Neutrophil (primary cell): ENCODE data around the gene NBDY.
"Not testable (repeated sequence)": the region's sequence is repeated elsewhere in the genome, so short reads cannot be mapped to it uniquely, and the experiment has no call there.

Experiments
- H3K27ac ChIP-seq: fragments of 200-600 bp; sonication (generic); 2 replicates; pipeline ENCODE4 v1.5.1; 2016; ENCODE audit warnings: mild to moderate bottlenecking, moderate library complexity
- H3K27me3 ChIP-seq: fragments of 200-600 bp; sonication (generic); 2 replicates; pipeline ENCODE4 v1.6.0; 2016; ENCODE audit warnings: mild to moderate bottlenecking
- H3K36me3 ChIP-seq: fragments of 200-600 bp; sonication (generic); 2 replicates; pipeline ENCODE4 v1.5.1; 2017
- H3K4me1 ChIP-seq, 2 experiments: fragments of 200-600 bp in 1 of 2; sonication (generic) in 1 of 2; 1 replicate in 1 of 2; 2 replicates in 1 of 2; pipeline versions ENCODE4 v1.5.1 to v1.6.1; 2013 to 2016; ENCODE audit warnings: low read depth in 1 of 2, low read length in 1 of 2, mild to moderate bottlenecking in 1 of 2, moderate library complexity in 1 of 2; ENCODE audit not compliant: control insufficient read depth in 1 of 2, insufficient read depth in 1 of 2
- H3K4me3 ChIP-seq, 2 experiments: fragments of 200-600 bp in 1 of 2; sonication (generic) in 1 of 2; 1 replicate in 1 of 2; 2 replicates in 1 of 2; pipeline ENCODE4 v1.5.1; 2013 to 2016; ENCODE audit warnings: low read depth in 1 of 2, low read length in 1 of 2, mild to moderate bottlenecking in 1 of 2, moderate library complexity in 1 of 2
- H3K9me3 ChIP-seq: fragments of 200-600 bp; sonication (generic); 2 replicates; pipeline ENCODE4 v1.5.1; 2016
- CTCF ChIP-seq: fragments of 200-600 bp; sonication (generic); IDR thresholded peaks from 2 replicates; pipeline ENCODE4 v1.5.1; 2016; ENCODE audit warnings: antibody characterized with exemption

NBDY gene, protein sequence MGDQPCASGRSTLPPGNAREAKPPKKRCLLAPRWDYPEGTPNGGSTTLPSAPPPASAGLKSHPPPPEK

GRCh38 chrX:56729152-56729850, at the start of gene NBDY:
TSS of gene NBDY (plus strand) at chrX:56729243. CDS start at chrX:56729354, 111 bp downstream.
- Histone ChIP-seq H3K4me1 (peaks cover 0 to 10% of the 10 kb centered on the region in 2 experiments), H3K27me3 (no peaks in the 10 kb centered on the region), H3K36me3 (no peaks in the 10 kb centered on the region), H3K4me3 (peak within 1 kb of the TSS; percentile 21 to 45), H3K27ac (no peak within 1 kb of the TSS), H3K9me3 (no peaks in the 10 kb centered on the region)
- no peak for TF ChIP-seq CTCF

DNA sequence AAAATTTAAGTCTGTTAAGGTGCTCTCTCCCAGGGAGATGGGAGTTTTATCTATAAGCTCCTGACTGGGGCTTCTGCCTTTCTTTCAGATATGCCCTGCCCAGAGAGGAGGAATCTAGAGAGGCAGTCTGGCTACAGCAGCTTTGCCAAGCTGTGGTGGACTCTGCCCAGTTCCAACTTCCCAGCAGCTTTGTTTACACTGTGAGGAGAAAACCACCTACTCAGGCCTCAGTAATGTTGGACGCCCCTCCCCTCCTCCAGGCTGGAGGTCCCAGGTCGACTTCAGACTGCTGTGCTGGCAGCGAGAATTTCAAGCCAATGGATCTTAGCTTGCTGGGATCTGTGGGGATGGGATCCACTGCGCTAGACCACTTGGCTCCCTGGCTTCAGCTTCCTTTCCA, 24.5 kb upstream of the NBDY start:
- H3K27ac ChIP-seq, H3K27me3 ChIP-seq, H3K36me3 ChIP-seq, H3K4me3 ChIP-seq, H3K4me1 ChIP-seq, H3K9me3 ChIP-seq: not testable (repeated sequence)

GRCh38 chrX:56726605-56727004, 2.4 kb upstream of the NBDY start:
- H3K4me3 ChIP-seq: no peak overlapping the region
- no peaks in the 10 kb centered on the region for H3K36me3 ChIP-seq
- TF ChIP-seq CTCF: no peak

GRCh38 chrX:56727531-56727930, 1.5 kb upstream of the NBDY start:
- peaks cover 0 to 10% of the 10 kb centered on the region in 2 experiments for H3K4me1 ChIP-seq
- no peaks in the 10 kb centered on the region for H3K36me3 ChIP-seq
- H3K27ac ChIP-seq: no peak overlapping the region
- TF ChIP-seq CTCF: no peak
- H3K4me3 ChIP-seq: no peak overlapping the region
- no peaks in the 10 kb centered on the region for H3K9me3 ChIP-seq
- no peaks in the 10 kb centered on the region for H3K27me3 ChIP-seq

More at GRCh38 chrX:56726605-56727004, 2.4 kb upstream of the NBDY start:
- H3K27me3 ChIP-seq: no peaks in the 10 kb centered on the region
- H3K4me1 ChIP-seq: peaks cover 0 to 10% of the 10 kb centered on the region in 2 experiments
- H3K9me3 ChIP-seq: no peaks in the 10 kb centered on the region
- no peak overlapping the region for H3K27ac ChIP-seq

GRCh38 chrX:56728321-56728720, 722 bp upstream of the NBDY start:
- no peak overlapping the region for H3K4me3 ChIP-seq
- H3K27me3 ChIP-seq: no peaks in the 10 kb centered on the region
- no peaks in the 10 kb centered on the region for H3K9me3 ChIP-seq
- peaks cover 0 to 10% of the 10 kb centered on the region in 2 experiments for H3K4me1 ChIP-seq
- TF ChIP-seq CTCF: no peak
- H3K36me3 ChIP-seq: no peaks in the 10 kb centered on the region
- no peak overlapping the region for H3K27ac ChIP-seq

- Histone ChIP-seq H3K4me1 (peaks cover 0 to 10% of the 10 kb centered on the region in 2 experiments), H3K4me3 (peak overlapping the region in 1 of 2 experiments; percentile 45), H3K36me3 (no peaks in the 10 kb centered on the region), H3K27me3 (no peaks in the 10 kb centered on the region), H3K9me3 (no peaks in the 10 kb centered on the region), H3K27ac (no peak overlapping the region)
- no peak for TF ChIP-seq CTCF
Measured at GRCh38 chrX:56728752-56729151, 291 bp upstream of the NBDY start.
